WERI-Rb-1 (cell line): ENCODE measurements around the gene PDIA6.

Source experiments
- DNase-seq: peaks from one replicate; pipeline ENCODE4 v3.0.0-alpha.2; 2020
- H3K27ac ChIP-seq: fragments of 250-450 bp; sonication (Bioruptor Pico); 2 replicates; pipeline ENCODE4 v1.5.1; 2020; ENCODE audit warnings: mild to moderate bottlenecking, moderate library complexity
- H3K27me3 ChIP-seq: fragments of 250-450 bp; sonication (Bioruptor Pico); 2 replicates; pipeline ENCODE4 v1.5.1; 2021; ENCODE audit warnings: mild to moderate bottlenecking, low read depth, moderate library complexity; ENCODE audit not compliant: insufficient read depth, severe bottlenecking
- H3K36me3 ChIP-seq: fragments of 250-450 bp; sonication (Bioruptor Pico); 2 replicates; pipeline ENCODE4 v1.5.1; 2020; ENCODE audit warnings: mild to moderate bottlenecking, moderate library complexity
- H3K4me3 ChIP-seq: 2 replicates; pipeline ENCODE4 v1.5.1; 2011; ENCODE audit warnings: low read depth, mild to moderate bottlenecking, control low read depth, low read length
- H3K9me3 ChIP-seq: fragments of 250-450 bp; sonication (Bioruptor Pico); 2 replicates; pipeline ENCODE4 v1.5.1; 2021; ENCODE audit warnings: mild to moderate bottlenecking, moderate library complexity; ENCODE audit not compliant: severe bottlenecking
- TF ChIP-seq, protein P1 (sequence below): IDR thresholded peaks from 2 replicates; pipeline ENCODE4 v1.5.1; 2011; ENCODE audit warnings: low read depth, mild to moderate bottlenecking, control low read depth, inconsistent platforms, low read length

PDIA6 gene

DNA sequence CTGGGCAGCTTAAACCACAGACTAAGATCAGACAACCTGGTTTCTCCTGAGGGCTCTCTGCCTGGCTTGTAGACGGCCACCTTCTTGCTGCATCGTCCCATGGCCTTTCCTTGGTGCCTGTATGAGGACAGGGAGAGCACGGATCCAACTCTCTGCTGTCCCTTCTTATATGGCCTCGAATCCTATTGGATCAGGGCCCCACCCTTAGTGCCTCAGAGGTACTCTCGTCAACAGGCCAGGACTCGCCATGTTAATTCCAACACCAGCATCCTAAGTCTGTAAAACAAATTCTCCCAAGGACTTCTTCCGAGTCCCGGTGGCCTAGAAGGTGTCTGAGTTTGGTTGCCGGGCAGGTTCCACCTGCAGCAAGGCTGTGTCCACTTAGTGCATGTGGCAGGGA, 51.0 kb downstream of the PDIA6 start:
- Histone ChIP-seq H3K27me3 (no peaks in the 10 kb centered on the region), H3K9me3 (no peaks in the 10 kb centered on the region), H3K4me3 (no peak overlapping the region), H3K27ac (no peak overlapping the region), H3K36me3 (no peaks in the 10 kb centered on the region)
- TF ChIP-seq, protein P1, sequence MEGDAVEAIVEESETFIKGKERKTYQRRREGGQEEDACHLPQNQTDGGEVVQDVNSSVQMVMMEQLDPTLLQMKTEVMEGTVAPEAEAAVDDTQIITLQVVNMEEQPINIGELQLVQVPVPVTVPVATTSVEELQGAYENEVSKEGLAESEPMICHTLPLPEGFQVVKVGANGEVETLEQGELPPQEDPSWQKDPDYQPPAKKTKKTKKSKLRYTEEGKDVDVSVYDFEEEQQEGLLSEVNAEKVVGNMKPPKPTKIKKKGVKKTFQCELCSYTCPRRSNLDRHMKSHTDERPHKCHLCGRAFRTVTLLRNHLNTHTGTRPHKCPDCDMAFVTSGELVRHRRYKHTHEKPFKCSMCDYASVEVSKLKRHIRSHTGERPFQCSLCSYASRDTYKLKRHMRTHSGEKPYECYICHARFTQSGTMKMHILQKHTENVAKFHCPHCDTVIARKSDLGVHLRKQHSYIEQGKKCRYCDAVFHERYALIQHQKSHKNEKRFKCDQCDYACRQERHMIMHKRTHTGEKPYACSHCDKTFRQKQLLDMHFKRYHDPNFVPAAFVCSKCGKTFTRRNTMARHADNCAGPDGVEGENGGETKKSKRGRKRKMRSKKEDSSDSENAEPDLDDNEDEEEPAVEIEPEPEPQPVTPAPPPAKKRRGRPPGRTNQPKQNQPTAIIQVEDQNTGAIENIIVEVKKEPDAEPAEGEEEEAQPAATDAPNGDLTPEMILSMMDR, result no peak
- no peak for DNase-seq

DNA sequence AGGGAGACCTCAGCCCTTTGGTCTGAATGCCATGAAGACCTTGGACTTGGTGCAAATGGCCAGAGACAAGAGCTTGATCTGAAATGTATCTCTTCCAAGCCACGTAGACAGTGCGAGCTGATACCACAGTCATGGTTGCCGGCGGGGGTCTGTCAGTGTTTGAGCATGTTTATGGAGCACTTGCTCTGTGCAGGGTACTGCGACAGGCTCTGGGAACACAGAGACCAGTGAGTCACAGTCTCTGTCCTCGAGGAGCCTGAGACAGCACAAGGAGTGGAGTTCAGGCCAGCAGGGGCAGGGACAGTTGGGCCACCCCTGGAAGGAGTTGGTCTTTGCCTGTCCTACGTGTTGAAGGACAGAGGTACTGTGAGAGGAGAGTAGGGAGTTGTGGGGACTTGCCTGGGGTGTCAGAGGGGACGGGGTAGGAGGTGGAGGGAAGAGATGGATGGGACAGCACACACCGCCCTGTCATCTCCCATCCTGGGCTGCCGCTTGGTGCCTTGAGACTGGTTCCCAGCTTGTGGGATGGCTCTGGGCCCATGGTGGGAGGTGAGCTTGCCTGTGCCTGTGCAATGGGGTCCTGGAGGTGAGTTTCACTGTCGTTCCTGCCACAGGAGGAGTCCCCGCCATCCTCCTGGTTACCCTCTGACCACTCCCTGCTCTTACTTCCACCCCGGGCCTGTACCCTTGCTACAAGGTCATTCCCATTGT, 51.6 kb downstream of the PDIA6 start:
- TF ChIP-seq, protein P1, result no peak
- Histone ChIP-seq H3K36me3 (no peaks in the 10 kb centered on the region), H3K27me3 (no peaks in the 10 kb centered on the region), H3K27ac (no peak overlapping the region), H3K9me3 (no peaks in the 10 kb centered on the region), H3K4me3 (no peak overlapping the region)
- DNase-seq, result no peak

DNA sequence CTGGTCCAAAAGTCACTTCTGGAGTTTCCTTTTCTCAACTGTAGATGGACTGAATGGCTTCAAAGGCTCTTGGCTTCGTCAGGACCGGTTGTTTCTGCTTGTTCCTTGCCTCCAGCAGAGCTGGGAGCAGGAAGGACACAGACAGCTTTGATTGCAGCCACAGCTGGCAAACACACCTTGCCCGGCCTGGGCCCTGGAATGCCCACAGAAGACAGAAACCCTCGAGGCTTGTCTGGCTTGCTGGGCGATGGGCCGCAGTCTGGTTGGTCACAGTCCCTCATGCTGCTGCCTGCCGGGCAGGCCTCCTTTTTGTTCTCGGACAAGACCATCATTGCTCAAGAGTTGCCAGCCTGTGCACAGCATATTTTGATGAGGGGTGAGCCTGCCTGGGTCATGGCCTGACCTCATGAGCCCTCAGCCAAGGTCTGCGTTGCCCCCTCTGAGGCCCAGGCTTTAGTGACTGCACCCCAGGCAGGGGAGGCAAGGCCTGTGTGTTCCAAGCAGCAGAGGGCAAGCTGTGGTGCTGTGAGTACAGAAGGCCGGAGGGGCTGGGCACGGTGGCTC, 53.4 kb downstream of the PDIA6 start:
- TF ChIP-seq, protein P1, result no peak
- H3K4me3 ChIP-seq, result no peak overlapping the region
- H3K9me3 ChIP-seq, result no peaks in the 10 kb centered on the region
- no peaks in the 10 kb centered on the region for H3K36me3 ChIP-seq
- DNase-seq, result no peak
- no peaks in the 10 kb centered on the region for H3K27me3 ChIP-seq
- H3K27ac ChIP-seq, result no peak overlapping the region

DNA sequence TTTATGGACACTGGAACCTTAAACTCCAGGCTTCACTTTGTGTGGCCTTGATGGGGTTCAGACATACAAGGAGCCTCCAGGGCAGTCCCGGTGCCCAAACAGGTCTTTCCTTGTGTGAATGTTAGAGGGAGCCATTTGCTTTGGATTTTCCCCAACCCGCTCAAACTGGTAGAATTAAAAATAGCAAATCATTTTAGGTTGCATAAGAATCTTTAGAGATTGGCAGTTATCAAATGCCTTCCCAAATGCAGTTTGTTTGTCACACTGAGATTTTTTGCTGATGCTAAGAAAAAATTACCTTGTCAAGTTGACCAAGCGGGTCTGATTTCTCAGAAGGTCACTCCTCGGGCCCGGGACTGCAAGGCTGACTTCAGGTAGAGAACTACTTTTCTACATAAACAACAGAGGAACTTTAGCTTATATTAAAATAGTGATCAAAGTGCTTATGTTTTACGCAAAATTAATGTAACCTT, 54.7 kb downstream of the PDIA6 start:
- Histone ChIP-seq H3K27ac (no peak overlapping the region), H3K36me3 (no peaks in the 10 kb centered on the region), H3K9me3 (no peaks in the 10 kb centered on the region), H3K4me3 (no peak overlapping the region), H3K27me3 (no peaks in the 10 kb centered on the region)
- DNase-seq, result no peak
- TF ChIP-seq, protein P1, result no peak

DNA sequence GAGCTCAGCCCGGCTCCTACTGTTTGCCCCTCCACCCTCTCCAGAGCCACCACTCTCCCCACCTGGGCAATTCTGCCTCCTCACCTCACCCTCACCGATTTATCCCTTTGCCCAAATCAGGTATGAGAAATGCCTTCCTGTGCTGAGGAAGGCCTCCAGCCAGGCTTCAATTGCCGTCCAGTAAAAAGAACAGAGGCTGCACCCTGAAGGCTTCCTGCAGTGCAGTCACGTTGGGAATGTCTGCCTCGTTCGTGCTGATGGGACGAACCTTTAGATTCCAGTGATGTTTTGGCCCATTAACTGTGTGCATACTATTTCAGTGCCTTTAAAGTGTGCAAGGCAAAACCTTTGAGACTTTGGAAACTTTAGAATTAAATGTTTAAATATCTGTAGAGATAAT, 57.0 kb downstream of the PDIA6 start:
- H3K9me3 ChIP-seq, result no peaks in the 10 kb centered on the region
- no peak overlapping the region for H3K27ac ChIP-seq
- no peak overlapping the region for H3K4me3 ChIP-seq
- H3K27me3 ChIP-seq, result no peaks in the 10 kb centered on the region
- no peaks in the 10 kb centered on the region for H3K36me3 ChIP-seq
- TF ChIP-seq, protein P1, result no peak
- no peak for DNase-seq
